HCT116 (cell line): ENCODE measurements around the gene OTUD5. TPM values are rescaled to one million over a fixed set of nuclear protein-coding genes. Genes with fewer than 3 reads are reported as not detected.

ENCODE experiments used
- ATAC-seq: fragments of 200-7000 bp; cut with Tn5 transposase; 2 replicates; pipeline ENCODE4 v1.9.1; 2020; ENCODE audit warnings: mild to moderate bottlenecking, moderate library complexity
- BruUV-seq: library from RNA; stranded (reverse); fragments of 400-500 nt; replicated peaks from 2 replicates; lab custom pipeline; 2021; lab: Mats Ljungman, UMichigan
- CTCF ChIA-PET: fragments of 300-600 bp; sonication (Branson Sonifier 250); formaldehyde crosslinking; loops from one replicate; lab custom pipeline; 2021; ENCODE audit warnings: antibody characterized with exemption; lab: Charles Lee
- POLR2A ChIA-PET: fragments of 300-600, 350-600 bp; sonication (Branson Sonifier 250); formaldehyde crosslinking; loops from one replicate; lab custom pipeline; 2021; ENCODE audit warnings: antibody characterized with exemption; lab: Charles Lee
- RAD21 ChIA-PET, 2 experiments: fragments of 300-600 bp; sonication (Branson Sonifier 250); formaldehyde crosslinking; loops; one replicate each; lab custom pipeline; 2023; ENCODE audit warnings: low total read pairs in 2 of 2; ENCODE audit not compliant: uncharacterized antibody in 2 of 2, unreplicated experiment in 2 of 2, low non-redundant PET in 1 of 2; lab: Charles Lee
- DNase-seq: peaks from one replicate; pipeline ENCODE4 v3.0.0-alpha.2; 2010; ENCODE audit warnings: low read depth, low spot score
- H2AFZ ChIP-seq: fragments of 200-600 bp; shearing (Covaris generic), sonication (generic); 2 replicates; pipeline ENCODE4 v1.6.1; 2017; ENCODE audit warnings: low read depth, mixed run types, mixed read lengths, antibody characterized with exemption, low read length; ENCODE audit not compliant: poor library complexity, severe bottlenecking
- H3K27ac ChIP-seq: 2 replicates; pipeline ENCODE4 v1.5.1; 2012; ENCODE audit warnings: low read depth, low read length
- H3K27me3 ChIP-seq: fragments of 200-600 bp; sonication (generic); 2 replicates; pipeline ENCODE4 v1.6.1; 2016; ENCODE audit warnings: mixed run types, low read length, mixed read lengths; ENCODE audit not compliant: insufficient read depth
- H3K36me3 ChIP-seq, 2 experiments: fragments of 200-500 bp in 1 of 2; fragments of 200-600 bp in 1 of 2; sonication (Bioruptor generic) in 1 of 2; sonication (generic) in 1 of 2; 2 replicates each; pipeline versions ENCODE4 v1.5.1 to v1.6.1; 2014 to 2016; ENCODE audit warnings: low read length in 2 of 2, inconsistent platforms in 1 of 2, mixed read lengths in 1 of 2, mixed run types in 1 of 2; ENCODE audit not compliant: insufficient read depth in 2 of 2, control insufficient read depth in 1 of 2
- H3K4me1 ChIP-seq, 2 experiments: fragments of 200-600 bp in 1 of 2; sonication (generic) in 1 of 2; 2 replicates each; pipeline versions ENCODE4 v1.5.1 to v1.6.1; 2012 to 2017; ENCODE audit warnings: low read length in 2 of 2, inconsistent platforms in 1 of 2, mild to moderate bottlenecking in 1 of 2, mixed read lengths in 1 of 2, mixed run types in 1 of 2, moderate library complexity in 1 of 2; ENCODE audit not compliant: insufficient read depth in 2 of 2, control insufficient read depth in 1 of 2
- H3K4me2 ChIP-seq: fragments of 200-600 bp; sonication (generic); 2 replicates; pipeline ENCODE4 v1.6.1; 2017; ENCODE audit warnings: mixed run types, low read length, mixed read lengths
- H3K4me3 ChIP-seq, 2 experiments: fragments of 200-600 bp in 1 of 2; sonication (generic) in 1 of 2; replicated peaks in 1 of 2; 2 replicates each; pipeline ENCODE4 v1.5.1; 2011 to 2016; ENCODE audit warnings: low read length in 2 of 2, control low read depth in 1 of 2, low read depth in 1 of 2, mild to moderate bottlenecking in 1 of 2, mixed read lengths in 1 of 2, mixed run types in 1 of 2
- H3K79me2 ChIP-seq: fragments of 200-600 bp; sonication (generic); 2 replicates; pipeline ENCODE4 v1.6.1; 2017; ENCODE audit warnings: mild to moderate bottlenecking, mixed run types, low read length, moderate library complexity, mixed read lengths; ENCODE audit not compliant: insufficient read depth
- H3K9ac ChIP-seq: fragments of 200-600 bp; sonication (generic); 2 replicates; pipeline ENCODE4 v1.6.1; 2016; ENCODE audit warnings: low read length, mixed read lengths
- H3K9me2 ChIP-seq: fragments of 200-600 bp; sonication (generic), shearing (Covaris generic); 2 replicates; pipeline ENCODE4 v1.6.1; 2017; ENCODE audit warnings: mixed run types, mild to moderate bottlenecking, moderate library complexity; ENCODE audit not compliant: insufficient read depth
- H3K9me3 ChIP-seq, 2 experiments: fragments of 200-500 bp in 1 of 2; fragments of 200-600 bp in 1 of 2; sonication (Bioruptor generic) in 1 of 2; sonication (generic) in 1 of 2; 2 replicates each; pipeline ENCODE4 v1.6.1; 2014 to 2017; ENCODE audit warnings: low read length in 2 of 2, mixed read lengths in 2 of 2, inconsistent platforms in 1 of 2, low read depth in 1 of 2, mild to moderate bottlenecking in 1 of 2, mixed run types in 1 of 2, moderate library complexity in 1 of 2; ENCODE audit not compliant: control insufficient read depth in 1 of 2, insufficient read depth in 1 of 2
- H4K20me1 ChIP-seq: fragments of 200-600 bp; sonication (generic), shearing (Covaris generic); 2 replicates; pipeline ENCODE4 v1.6.1; 2017; ENCODE audit warnings: mixed run types, mild to moderate bottlenecking, moderate library complexity; ENCODE audit not compliant: insufficient read depth
- CTCF ChIP-seq, 3 experiments: fragments of 200-600 bp in 1 of 3; sonication (generic) in 1 of 3; IDR thresholded peaks in 2 of 3; conservative IDR thresholded peaks in 1 of 3; 2 replicates each; pipeline ENCODE4 v1.5.1; 2012 to 2017; ENCODE audit warnings: low read depth in 2 of 3, low read length in 2 of 3, antibody characterized with exemption in 1 of 3, borderline replicate concordance in 1 of 3, control low read depth in 1 of 3, mild to moderate bottlenecking in 1 of 3, mixed read lengths in 1 of 3, mixed run types in 1 of 3, moderate library complexity in 1 of 3; ENCODE audit not compliant: insufficient read depth in 1 of 3
- EGR1 ChIP-seq: IDR thresholded peaks from 2 replicates; pipeline ENCODE4 v1.6.1; 2012; ENCODE audit warnings: low read depth
- ELF1 ChIP-seq: IDR thresholded peaks from 2 replicates; pipeline ENCODE4 v1.6.1; 2012; ENCODE audit warnings: low read depth, borderline replicate concordance
- EZH2phosphoT487 ChIP-seq: fragments of 200-600 bp; IDR thresholded peaks from 2 replicates; pipeline ENCODE4 v1.6.1; 2018; ENCODE audit warnings: antibody characterized with exemption, borderline replicate concordance
- REST ChIP-seq: IDR thresholded peaks from 2 replicates; pipeline ENCODE4 v1.6.1; 2012; ENCODE audit warnings: low read depth
- intact Hi-C: fragments of 100-400 bp; cut with micrococcal nuclease; formaldehyde crosslinking; loops from 2 replicates; pipeline ENCODE4 v1.10.0; 2022
- total RNA-seq: library from RNA; stranded (reverse); gene quantifications from one replicate; pipeline ENCODE4 v1.2.1, GENCODE V29; 2021; ENCODE audit not compliant: unreplicated experiment

Gene OTUD5
- total RNA-seq, 1 experiment from 2014 or later: 42.6 TPM

- TF ChIP-seq REST (no peak), EGR1 (no peak), EZH2phosphoT487 (no peak), ELF1 (no peak)
These were observed 17.2 kb upstream of the OTUD5 start (continued) for GRCh38 chrX:48974574-48974973.

- Histone ChIP-seq H3K4me3 (no peak overlapping the region), H3K27me3 (no peaks in the 10 kb centered on the region), H3K9me3 (no peaks in the 10 kb centered on the region), H3K27ac (no peak overlapping the region), H3K36me3 (peaks cover 0 to 2% of the 10 kb centered on the region in 2 experiments; a peak in 1 of 4 replicates), H4K20me1 (no peaks in the 10 kb centered on the region), H3K4me2 (no peak overlapping the region), H3K9me2 (no peaks in the 10 kb centered on the region), H3K79me2 (no peaks in the 10 kb centered on the region), H2AFZ (no peak overlapping the region), H3K4me1 (no peaks in the 10 kb centered on the region), H3K9ac (no peak overlapping the region)
- TF ChIP-seq EGR1 (no peak), CTCF (IDR thresholded peaks at IDR 0.05 in 2 of 3, conservative IDR thresholded peaks at IDR 0.05 in 1 of 3; ENCODE audit: borderline replicate concordance in 1 of 3, insufficient read depth in 1 of 3, low read depth in 2 of 3, low read length in 2 of 3) (no peak)
- CTCF ChIA-PET: no interaction called here
- intact Hi-C loops: no loop called here
- BruUV-seq: no TSS peak
- DNase-seq (no peak), ATAC-seq (no peak)
- POLR2A ChIA-PET: no interaction called here
- RAD21 ChIA-PET: no interaction called here
These were observed 16.6 kb upstream of the OTUD5 start for GRCh38 chrX:48974033-48974432.
